GM12873 (cell line): Measurements from ENCODE around the gene AZU1.

ENCODE experiments used
- TF ChIP-seq, protein P1 (sequence below): IDR thresholded peaks from 2 replicates; pipeline ENCODE4 v1.5.1; 2012; ENCODE audit warnings: low read depth, mild to moderate bottlenecking, moderate library complexity, low read length, control low read depth; ENCODE audit not compliant: insufficient read depth; ENCODE audit errors: missing control alignments

AZU1 gene

DNA sequence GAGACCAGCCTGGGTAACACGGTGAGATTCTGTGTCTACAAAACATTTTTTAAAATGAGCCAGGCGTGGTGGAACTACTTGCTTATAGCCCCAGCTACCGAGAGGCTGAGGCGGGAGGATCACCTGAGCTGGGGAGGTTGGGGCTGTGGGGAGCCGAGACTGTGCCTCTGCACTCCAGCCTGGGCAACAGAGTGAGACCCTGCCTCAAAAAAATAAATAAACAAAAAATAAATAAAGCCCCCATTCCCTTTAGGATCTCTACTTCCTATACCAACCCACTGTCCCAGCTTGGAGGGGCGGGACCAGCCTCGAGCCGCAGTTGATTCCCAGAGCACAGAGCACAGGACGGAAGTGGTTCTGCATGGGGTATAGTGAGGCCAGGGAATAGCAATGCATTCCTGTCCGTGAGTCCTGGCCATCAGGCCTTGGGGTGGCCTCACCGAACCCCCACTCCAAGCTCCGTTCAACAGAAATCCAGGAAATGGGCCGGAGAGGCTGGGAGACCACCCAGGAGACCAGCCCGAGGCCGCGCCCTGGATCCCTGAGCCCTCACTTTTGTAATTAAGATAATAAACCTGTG is 35.2 kb upstream of the AZU1 start:
- TF ChIP-seq, protein P1, sequence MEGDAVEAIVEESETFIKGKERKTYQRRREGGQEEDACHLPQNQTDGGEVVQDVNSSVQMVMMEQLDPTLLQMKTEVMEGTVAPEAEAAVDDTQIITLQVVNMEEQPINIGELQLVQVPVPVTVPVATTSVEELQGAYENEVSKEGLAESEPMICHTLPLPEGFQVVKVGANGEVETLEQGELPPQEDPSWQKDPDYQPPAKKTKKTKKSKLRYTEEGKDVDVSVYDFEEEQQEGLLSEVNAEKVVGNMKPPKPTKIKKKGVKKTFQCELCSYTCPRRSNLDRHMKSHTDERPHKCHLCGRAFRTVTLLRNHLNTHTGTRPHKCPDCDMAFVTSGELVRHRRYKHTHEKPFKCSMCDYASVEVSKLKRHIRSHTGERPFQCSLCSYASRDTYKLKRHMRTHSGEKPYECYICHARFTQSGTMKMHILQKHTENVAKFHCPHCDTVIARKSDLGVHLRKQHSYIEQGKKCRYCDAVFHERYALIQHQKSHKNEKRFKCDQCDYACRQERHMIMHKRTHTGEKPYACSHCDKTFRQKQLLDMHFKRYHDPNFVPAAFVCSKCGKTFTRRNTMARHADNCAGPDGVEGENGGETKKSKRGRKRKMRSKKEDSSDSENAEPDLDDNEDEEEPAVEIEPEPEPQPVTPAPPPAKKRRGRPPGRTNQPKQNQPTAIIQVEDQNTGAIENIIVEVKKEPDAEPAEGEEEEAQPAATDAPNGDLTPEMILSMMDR, result no peak

DNA sequence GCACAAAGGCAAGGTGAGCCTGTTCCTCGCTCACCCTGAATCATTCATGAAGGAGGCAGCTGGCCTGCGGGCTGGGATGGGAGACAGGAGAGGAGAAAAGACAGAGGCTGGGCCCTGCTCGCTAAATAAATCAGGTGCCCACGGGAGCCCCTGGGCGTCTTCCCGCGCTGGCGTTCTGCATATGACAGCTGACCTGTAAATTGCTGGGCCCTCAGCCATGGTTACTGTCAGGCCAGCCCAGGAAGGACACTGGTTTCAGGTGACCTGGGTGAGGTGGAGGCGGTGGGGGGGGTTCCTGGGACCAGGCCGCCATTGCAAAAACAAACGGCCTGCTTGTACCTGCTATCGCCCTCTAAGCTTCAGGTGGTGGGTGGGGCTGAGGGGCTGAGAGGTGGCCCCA is 33.8 kb upstream of the AZU1 start:
- TF ChIP-seq, protein P1, result no peak

GRCh38 chr19:795073-795611 is 32.5 kb upstream of the AZU1 start:
- TF ChIP-seq, protein P1, result no peak

DNA sequence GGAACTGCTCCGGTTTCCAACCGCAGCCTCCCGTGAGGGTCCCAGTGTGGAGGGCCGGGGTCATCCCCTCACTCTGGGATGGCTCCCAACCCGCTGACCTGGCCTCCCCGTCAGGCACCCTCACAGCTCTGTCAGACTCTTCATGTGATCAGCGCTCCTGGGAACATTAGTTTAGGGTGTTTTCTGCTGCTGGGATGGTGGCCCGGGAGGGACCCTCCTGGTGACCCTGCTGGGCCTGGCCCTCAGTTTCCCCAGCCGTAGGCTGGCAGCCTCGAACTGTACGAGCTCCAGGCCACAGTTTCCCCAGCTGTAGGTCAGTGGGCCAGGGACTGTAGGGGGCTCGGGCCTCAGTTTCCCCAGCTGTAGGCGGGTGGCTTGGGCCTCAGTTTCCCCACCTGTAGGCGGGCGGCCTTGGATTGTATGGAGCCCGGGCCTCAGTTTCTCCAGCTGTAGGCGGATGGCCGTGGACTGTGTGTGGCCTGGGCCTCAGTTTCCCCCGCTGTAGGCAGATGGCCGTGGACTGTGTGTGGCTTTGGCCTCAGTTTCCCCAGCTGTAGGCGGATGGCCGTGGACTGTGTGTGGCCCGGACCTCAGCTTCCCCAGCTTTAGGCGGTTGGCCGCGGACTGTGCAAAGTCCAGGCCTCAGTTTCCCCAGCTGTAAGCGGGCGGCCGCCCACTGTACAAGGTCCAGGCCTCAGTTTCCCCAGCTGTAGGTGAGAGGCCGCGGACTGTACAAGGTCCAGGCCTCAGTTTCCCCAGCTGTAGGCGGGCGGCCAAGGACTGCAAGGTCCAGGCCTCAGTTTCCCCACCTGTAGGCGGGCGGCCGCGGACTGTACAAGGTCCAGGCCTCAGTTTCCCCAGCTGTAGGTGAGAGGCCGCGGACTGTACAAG is 31.7 kb upstream of the AZU1 start:
- TF ChIP-seq, protein P1, result no peak

DNA sequence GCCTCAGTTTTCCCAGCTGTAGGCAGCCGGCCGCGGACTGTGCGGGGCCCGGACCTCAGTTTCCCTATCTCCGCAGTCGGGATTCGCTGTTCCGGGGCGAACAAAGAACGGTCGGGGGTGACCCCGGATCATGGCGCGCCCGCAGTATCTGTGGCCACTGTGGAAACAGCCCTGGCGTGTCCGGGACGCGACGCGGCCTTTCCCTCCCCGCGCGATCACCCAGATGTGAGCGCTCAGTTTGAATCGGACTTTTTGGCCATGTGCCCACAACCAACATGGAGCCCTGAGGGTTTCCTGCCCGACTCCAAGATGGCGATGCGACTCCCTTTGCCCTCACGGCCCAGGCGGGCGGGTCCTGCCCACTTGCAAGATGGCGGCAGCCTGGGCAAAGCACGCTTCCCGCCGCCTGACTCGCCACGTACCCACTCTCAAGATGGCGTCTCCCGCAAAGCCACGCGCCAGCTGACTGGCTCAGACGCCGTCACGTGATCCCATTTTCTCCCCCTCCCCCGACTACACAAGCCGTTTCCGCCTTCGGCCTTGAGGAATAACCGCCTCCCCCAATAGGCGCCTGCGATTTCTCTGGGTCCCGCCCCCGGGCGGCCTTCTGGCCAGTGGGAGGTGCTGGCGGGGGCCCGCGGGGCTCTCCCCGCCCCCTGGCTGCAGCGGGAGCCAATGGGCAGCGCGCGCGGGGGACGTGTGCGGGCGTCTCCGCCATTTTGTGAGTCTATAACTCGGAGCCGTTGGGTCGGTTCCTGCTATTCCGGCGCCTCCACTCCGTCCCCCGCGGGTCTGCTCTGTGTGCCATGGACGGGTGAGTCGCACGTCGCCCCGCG is 30.7 kb upstream of the AZU1 start, which contains the start of gene PTBP1:
PTBP1 (plus strand) TSS at position 761 of the 836 bp plus-strand sequence; CDS start at position 807, 46 bp downstream.
- TF ChIP-seq, protein P1, result no peak

GRCh38 chr19:797528-798414 is 29.9 kb upstream of the AZU1 start:
- TF ChIP-seq, protein P1, result no peak
